RWPE2 (cell line): ENCODE results near the gene DLG5.

Source experiments
- ATAC-seq: fragments of 200-7000 bp; cut with Tn5 transposase; 3 replicates; pipeline ENCODE4 v1.9.1; 2021; ENCODE audit warnings: low read depth
- DNase-seq: peaks from one replicate; pipeline ENCODE4 v3.0.0-alpha.2; 2020; ENCODE audit warnings: low spot score
- H3K27ac ChIP-seq: fragments of 450-650 bp; 2 replicates; pipeline ENCODE4 v1.5.1; 2017; ENCODE audit warnings: mild to moderate bottlenecking; ENCODE audit not compliant: poor library complexity, severe bottlenecking
- H3K27me3 ChIP-seq: fragments of 250-450 bp; sonication (Bioruptor Pico); 2 replicates; pipeline ENCODE4 v1.5.1; 2021; ENCODE audit warnings: mild to moderate bottlenecking, moderate library complexity; ENCODE audit not compliant: insufficient read depth, poor library complexity, severe bottlenecking
- H3K36me3 ChIP-seq: fragments of 250-450 bp; sonication (Bioruptor Pico); 2 replicates; pipeline ENCODE4 v1.5.1; 2020; ENCODE audit warnings: low read depth, mild to moderate bottlenecking, moderate library complexity
- H3K4me1 ChIP-seq: fragments of 250-450 bp; sonication (Bioruptor Pico); 2 replicates; pipeline ENCODE4 v1.5.1; 2021; ENCODE audit warnings: mild to moderate bottlenecking, moderate library complexity; ENCODE audit not compliant: insufficient read depth, poor library complexity, severe bottlenecking
- H3K4me3 ChIP-seq: fragments of 250-450 bp; sonication (Bioruptor Pico); 2 replicates; pipeline ENCODE4 v1.5.1; 2021; ENCODE audit warnings: mild to moderate bottlenecking, moderate library complexity; ENCODE audit not compliant: severe bottlenecking
- H3K9me3 ChIP-seq: fragments of 250-450 bp; sonication (Bioruptor Pico); 2 replicates; pipeline ENCODE4 v1.5.1; 2021; ENCODE audit warnings: mild to moderate bottlenecking, moderate library complexity; ENCODE audit not compliant: severe bottlenecking
- CTCF ChIP-seq: fragments of 450-650 bp; IDR thresholded peaks from one replicate; pipeline ENCODE4 v1.5.1; 2017; ENCODE audit warnings: mild to moderate bottlenecking, moderate library complexity; ENCODE audit not compliant: poor library complexity, severe bottlenecking

DLG5 gene

GRCh38 chr10:77800320-77800719, 126.2 kb downstream of the DLG5 start:
- no peaks in the 10 kb centered on the region for H3K4me1 ChIP-seq
- ATAC-seq (no peak), DNase-seq (no peak)
- H3K27ac ChIP-seq = no peak overlapping the region
- peaks cover 95% of the 10 kb centered on the region for H3K36me3 ChIP-seq
- H3K4me3 ChIP-seq = no peak overlapping the region
- TF ChIP-seq CTCF = no peak
- H3K9me3 ChIP-seq = no peaks in the 10 kb centered on the region
- H3K27me3 ChIP-seq = no peaks in the 10 kb centered on the region

GRCh38 chr10:77799352-77799751, 127.2 kb downstream of the DLG5 start:
- Histone ChIP-seq H3K36me3 (peaks cover 93% of the 10 kb centered on the region), H3K27me3 (no peaks in the 10 kb centered on the region), H3K9me3 (no peaks in the 10 kb centered on the region), H3K27ac (no peak overlapping the region), H3K4me3 (no peak overlapping the region), H3K4me1 (no peaks in the 10 kb centered on the region)
- ATAC-seq (no peak), DNase-seq (peak; percentile 5)
- TF ChIP-seq CTCF = no peak

DNA sequence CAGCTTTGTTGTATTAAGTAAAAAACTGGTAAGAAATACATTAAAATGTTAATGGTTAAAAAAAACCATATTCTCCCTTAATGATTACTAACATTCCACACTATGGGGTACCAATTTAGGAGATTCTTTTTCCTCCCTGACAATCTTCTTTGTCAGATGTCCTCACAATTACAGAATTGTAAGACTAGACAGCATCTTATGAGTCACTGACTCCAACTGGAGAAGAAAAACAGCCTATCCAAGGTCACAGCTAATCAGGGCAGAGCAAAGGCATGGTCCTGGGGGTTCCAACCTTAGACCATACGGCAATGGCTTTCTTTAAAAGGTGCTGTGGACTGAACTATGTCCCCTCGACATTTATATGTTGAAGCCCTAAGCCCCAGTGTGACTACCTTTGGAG, 127.6 kb downstream of the DLG5 start:
- peaks cover 93% of the 10 kb centered on the region for H3K36me3 ChIP-seq
- H3K4me3 ChIP-seq = no peak overlapping the region
- no peaks in the 10 kb centered on the region for H3K27me3 ChIP-seq
- DNase-seq = peak; percentile 4
- ATAC-seq = no peak
- TF ChIP-seq CTCF = no peak
- H3K9me3 ChIP-seq = no peaks in the 10 kb centered on the region
- no peak overlapping the region for H3K27ac ChIP-seq
- H3K4me1 ChIP-seq = no peaks in the 10 kb centered on the region

GRCh38 chr10:77796311-77796915, 130.1 kb downstream of the DLG5 start:
- Histone ChIP-seq H3K9me3 (no peaks in the 10 kb centered on the region), H3K4me1 (no peaks in the 10 kb centered on the region), H3K4me3 (no peak overlapping the region), H3K27ac (no peak overlapping the region), H3K27me3 (no peaks in the 10 kb centered on the region), H3K36me3 (peaks cover 94% of the 10 kb centered on the region)
- DNase-seq (peak; percentile 51), ATAC-seq (no peak)
- no peak for TF ChIP-seq CTCF

DNA sequence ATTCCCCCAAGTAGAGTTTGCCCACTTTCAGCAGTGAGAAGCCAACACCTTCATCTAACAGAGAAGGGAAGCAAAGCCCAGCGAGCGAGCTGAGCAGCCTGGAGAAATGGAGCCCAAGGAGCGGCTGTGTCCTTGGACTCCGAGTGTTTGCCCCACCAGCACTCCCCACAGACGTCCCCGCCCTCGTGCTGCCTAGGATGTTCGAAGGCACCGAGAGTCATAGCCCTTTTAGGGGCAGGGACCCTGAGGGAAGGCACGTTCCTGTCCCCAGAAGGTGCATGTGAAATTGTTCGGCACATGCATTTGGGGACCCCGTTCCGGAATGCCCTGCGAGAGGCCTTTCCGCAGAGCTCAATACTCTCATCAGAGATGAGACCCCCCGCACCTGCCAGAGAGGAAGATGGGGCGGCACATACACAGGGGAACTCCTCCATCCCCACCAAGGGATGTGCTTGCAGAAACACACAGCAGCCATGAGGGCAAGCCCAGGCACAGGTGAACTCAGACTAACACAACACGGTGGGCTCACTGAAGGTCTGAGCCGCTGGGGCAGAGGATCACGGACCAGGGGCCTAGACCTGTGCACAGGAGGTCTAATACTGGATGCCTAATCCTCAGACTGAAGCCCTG, 131.0 kb downstream of the DLG5 start:
- Histone ChIP-seq H3K27me3 (no peaks in the 10 kb centered on the region), H3K27ac (no peak overlapping the region), H3K4me3 (no peak overlapping the region), H3K36me3 (peaks cover 92% of the 10 kb centered on the region), H3K4me1 (no peaks in the 10 kb centered on the region), H3K9me3 (no peaks in the 10 kb centered on the region)
- ATAC-seq (no peak), DNase-seq (peak; percentile 47)
- no peak for TF ChIP-seq CTCF
